ENCODE results near the gene NLRP6. TPM values are rescaled to one million over a fixed set of nuclear protein-coding genes. Genes with fewer than 3 reads are reported as not detected.

The NLRP6 gene
- total RNA-seq, 1 experiment from 2014 or later, result not detected

DNA sequence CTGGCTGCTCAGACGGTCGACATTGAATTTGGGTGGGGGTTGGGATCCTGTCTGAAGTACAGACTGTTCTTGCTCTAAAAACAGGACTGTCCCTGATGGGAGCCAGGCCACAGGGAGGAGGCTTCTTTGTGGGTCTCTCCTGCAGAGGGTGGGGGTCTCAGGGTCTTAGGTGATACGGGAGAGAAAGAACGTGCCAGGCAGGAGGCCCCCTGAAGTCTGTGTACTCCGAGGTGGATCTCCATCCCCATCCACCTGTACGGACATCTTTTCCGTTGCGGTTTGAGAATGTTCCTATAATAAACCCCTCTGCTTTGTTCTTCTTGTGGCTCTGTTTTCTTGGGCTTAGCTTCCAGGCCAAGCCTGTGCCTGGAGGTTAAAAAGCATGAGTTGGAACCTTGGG lies 25.5 kb upstream of the NLRP6 start:
- Histone ChIP-seq H3K27ac (no peak overlapping the region), H3K27me3 (ENCODE audit: insufficient read depth, low read depth) (no peaks in the 10 kb centered on the region), H4K20me1 (ENCODE audit: insufficient read depth) (no peaks in the 10 kb centered on the region), H3K9me3 (ENCODE audit: insufficient read depth, low read depth) (no peaks in the 10 kb centered on the region), H3K36me3 (ENCODE audit: low read depth) (no peaks in the 10 kb centered on the region), H3K79me2 (ENCODE audit: low read depth) (no peaks in the 10 kb centered on the region), H2AFZ (no peak overlapping the region), H3K4me1 (replicated peaks; ENCODE audit: insufficient read depth) (no peaks in the 10 kb centered on the region), H3F3A (ENCODE audit: insufficient read depth, low read depth) (0 out of 2 replicates have a peak, but pooled peaks cover 5% of the 10 kb centered on the region), H3K4me2 (no peak overlapping the region), H3K9me2 (ENCODE audit: insufficient read depth) (no peaks in the 10 kb centered on the region), H3K4me3 (no peak overlapping the region)
- CTCF ChIA-PET, result interaction anchor here (0.5 kb wide), 1 partner anchor 86 kb away, joined by 10 read pairs; no protein-coding TSS in a partner anchor
- intact Hi-C loops (cut with micrococcal nuclease; ENCODE audit: unreplicated experiment), result no loop called here
- POLR2A ChIA-PET (ENCODE audit: unreplicated experiment), result interaction anchor here (0.5 kb wide), 1 partner anchor 50 kb away, joined by 3 read pairs; no protein-coding TSS in a partner anchor
- no peak for DNase-seq
- BruUV-seq (replicated peaks), result TSS peak; percentile 28
- TF ChIP-seq, protein P1, sequence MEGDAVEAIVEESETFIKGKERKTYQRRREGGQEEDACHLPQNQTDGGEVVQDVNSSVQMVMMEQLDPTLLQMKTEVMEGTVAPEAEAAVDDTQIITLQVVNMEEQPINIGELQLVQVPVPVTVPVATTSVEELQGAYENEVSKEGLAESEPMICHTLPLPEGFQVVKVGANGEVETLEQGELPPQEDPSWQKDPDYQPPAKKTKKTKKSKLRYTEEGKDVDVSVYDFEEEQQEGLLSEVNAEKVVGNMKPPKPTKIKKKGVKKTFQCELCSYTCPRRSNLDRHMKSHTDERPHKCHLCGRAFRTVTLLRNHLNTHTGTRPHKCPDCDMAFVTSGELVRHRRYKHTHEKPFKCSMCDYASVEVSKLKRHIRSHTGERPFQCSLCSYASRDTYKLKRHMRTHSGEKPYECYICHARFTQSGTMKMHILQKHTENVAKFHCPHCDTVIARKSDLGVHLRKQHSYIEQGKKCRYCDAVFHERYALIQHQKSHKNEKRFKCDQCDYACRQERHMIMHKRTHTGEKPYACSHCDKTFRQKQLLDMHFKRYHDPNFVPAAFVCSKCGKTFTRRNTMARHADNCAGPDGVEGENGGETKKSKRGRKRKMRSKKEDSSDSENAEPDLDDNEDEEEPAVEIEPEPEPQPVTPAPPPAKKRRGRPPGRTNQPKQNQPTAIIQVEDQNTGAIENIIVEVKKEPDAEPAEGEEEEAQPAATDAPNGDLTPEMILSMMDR (conservative IDR thresholded peaks at IDR 0.05), result no peak
- no peak for TF ChIP-seq EZH2 (IDR thresholded peaks at IDR 0.05; ENCODE audit: low read depth)

DNA sequence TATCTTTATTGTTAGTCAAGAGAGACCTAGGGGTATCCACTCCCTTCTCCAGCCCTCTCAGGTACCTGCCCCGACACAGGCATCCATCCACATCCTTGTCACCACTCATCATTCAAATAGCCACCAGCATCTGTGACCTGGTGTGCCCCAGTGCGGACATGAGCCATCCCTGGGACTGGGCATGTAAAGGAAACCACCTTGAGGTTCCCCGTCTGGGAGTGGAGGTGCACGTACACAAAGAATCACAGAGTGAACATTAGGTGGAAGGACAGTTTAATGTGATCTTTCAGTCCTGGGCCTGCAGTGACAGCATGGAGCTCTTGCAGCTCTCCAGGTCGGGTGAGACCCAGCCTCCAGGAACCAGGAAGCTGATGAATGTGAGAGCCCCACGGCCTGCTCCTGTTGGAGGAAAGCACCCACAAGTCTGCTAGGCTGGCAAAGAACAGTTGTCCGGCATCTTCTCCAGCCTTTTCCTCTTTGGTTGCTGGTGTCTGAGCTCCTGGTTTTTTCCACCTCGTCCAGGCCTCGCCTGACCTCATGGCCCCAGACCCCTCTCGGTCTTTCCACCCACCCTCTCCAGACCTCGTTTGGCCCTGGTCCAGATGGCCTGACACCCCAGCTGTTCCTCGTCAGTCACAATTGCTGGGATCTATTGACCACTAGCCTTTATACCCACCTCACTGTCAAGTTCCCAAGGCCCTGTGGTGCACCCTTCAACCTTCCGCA lies 24.9 kb upstream of the NLRP6 start:
- TF ChIP-seq, protein P1 (conservative IDR thresholded peaks at IDR 0.05), result no peak
- Histone ChIP-seq H3K4me3 (no peak overlapping the region), H3K4me1 (replicated peaks; ENCODE audit: insufficient read depth) (no peaks in the 10 kb centered on the region), H3K9me2 (ENCODE audit: insufficient read depth) (no peaks in the 10 kb centered on the region), H3F3A (ENCODE audit: insufficient read depth, low read depth) (0 out of 2 replicates have a peak, but pooled peaks cover 5% of the 10 kb centered on the region), H3K9me3 (ENCODE audit: insufficient read depth, low read depth) (no peaks in the 10 kb centered on the region), H3K27me3 (ENCODE audit: insufficient read depth, low read depth) (no peaks in the 10 kb centered on the region), H3K79me2 (ENCODE audit: low read depth) (no peaks in the 10 kb centered on the region), H4K20me1 (ENCODE audit: insufficient read depth) (no peaks in the 10 kb centered on the region), H2AFZ (no peak overlapping the region), H3K27ac (no peak overlapping the region), H3K36me3 (ENCODE audit: low read depth) (no peaks in the 10 kb centered on the region), H3K4me2 (no peak overlapping the region)
- ChIA-PET POLR2A (ENCODE audit: unreplicated experiment) (no interaction called here), CTCF (no interaction called here)
- intact Hi-C loops (cut with micrococcal nuclease; ENCODE audit: unreplicated experiment), result no loop called here
- no peak for DNase-seq
- BruUV-seq (replicated peaks), result no TSS peak

DNA sequence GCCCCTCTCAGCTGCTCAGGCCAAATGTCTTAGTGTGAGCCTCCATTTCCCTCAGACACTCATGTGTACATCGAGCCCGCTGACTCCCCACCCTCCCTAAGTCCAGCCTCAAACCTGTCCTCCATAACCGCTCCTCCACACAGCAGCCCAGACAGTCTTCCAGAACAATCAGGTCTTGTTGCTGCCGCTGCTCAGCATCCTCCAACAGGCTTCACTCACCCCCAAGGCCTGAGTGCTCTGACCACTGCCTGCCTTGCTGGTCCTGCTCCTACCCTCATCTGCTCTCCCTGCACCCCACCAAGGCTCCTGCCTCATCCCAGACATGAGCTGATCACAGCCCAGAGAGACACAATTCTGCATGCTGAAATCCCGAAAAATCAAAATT lies 24.3 kb upstream of the NLRP6 start:
- ChIA-PET CTCF (no interaction called here), POLR2A (ENCODE audit: unreplicated experiment) (interaction anchor here (0.7 kb wide), 1 partner anchor 102 kb away, joined by 6 read pairs; no protein-coding TSS in a partner anchor)
- Histone ChIP-seq H3K9me2 (ENCODE audit: insufficient read depth) (no peaks in the 10 kb centered on the region), H4K20me1 (ENCODE audit: insufficient read depth) (no peaks in the 10 kb centered on the region), H3K79me2 (ENCODE audit: low read depth) (no peaks in the 10 kb centered on the region), H3K9me3 (ENCODE audit: insufficient read depth, low read depth) (no peaks in the 10 kb centered on the region), H3K36me3 (ENCODE audit: low read depth) (no peaks in the 10 kb centered on the region), H3K4me2 (no peak overlapping the region), H3K4me1 (replicated peaks; ENCODE audit: insufficient read depth) (no peaks in the 10 kb centered on the region), H3K27me3 (ENCODE audit: insufficient read depth, low read depth) (no peaks in the 10 kb centered on the region), H3K27ac (no peak overlapping the region), H3K4me3 (no peak overlapping the region), H2AFZ (no peak overlapping the region), H3F3A (ENCODE audit: insufficient read depth, low read depth) (0 out of 2 replicates have a peak, but pooled peaks cover 5% of the 10 kb centered on the region)
- intact Hi-C loops (cut with micrococcal nuclease; ENCODE audit: unreplicated experiment), result no loop called here
- TF ChIP-seq, protein P1 (conservative IDR thresholded peaks at IDR 0.05), result no peak
- TF ChIP-seq EZH2 (IDR thresholded peaks at IDR 0.05; ENCODE audit: low read depth), result no peak
- BruUV-seq (replicated peaks), result no TSS peak
- DNase-seq, result no peak

Measured in PC-9 (cell line).